ENCODE results near the gene RASSF4. TPM values are rescaled to one million over a fixed set of nuclear protein-coding genes. Genes with fewer than 3 reads are reported as not detected.

Gene RASSF4
- total RNA-seq, 1 donor: 1.1 TPM

- no peak for DNase-seq (ENCODE audit: low read depth in 2 of 3, low spot score in 2 of 3)
These were observed 13.9 kb downstream of the RASSF4 start for GRCh38 chr10:44973323-44974081.

DNA sequence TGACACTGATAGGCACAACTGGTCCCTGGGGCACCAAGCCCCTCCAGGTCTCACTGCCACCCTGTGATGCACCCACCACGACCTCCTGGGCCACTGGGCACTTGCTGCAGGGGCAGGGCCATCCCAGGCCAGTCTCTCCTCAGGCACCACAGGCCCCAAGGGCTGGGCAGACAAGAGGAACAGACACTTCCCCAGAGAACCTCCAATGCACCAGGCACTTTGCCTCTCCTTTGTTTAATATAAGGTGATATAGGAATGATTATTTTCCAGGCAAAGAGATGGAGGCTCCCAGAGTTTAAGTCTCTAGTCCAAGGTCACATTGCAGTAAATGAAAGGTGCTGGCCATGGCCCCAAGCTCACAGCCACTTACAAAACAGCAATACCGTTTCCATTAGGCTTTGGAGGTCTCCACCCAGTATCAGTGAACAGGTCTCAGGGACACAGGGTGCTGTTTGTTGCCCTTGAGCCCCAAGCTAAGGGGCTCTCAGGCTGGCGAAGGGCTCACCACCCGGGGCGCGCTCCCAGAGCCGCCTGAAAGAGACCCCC is 14.6 kb downstream of the RASSF4 start:
- DNase-seq (ENCODE audit: low read depth in 2 of 3, low spot score in 2 of 3): no peak

GRCh38 chr10:44974628-44975430 is 15.2 kb downstream of the RASSF4 start:
- DNase-seq (ENCODE audit: low read depth in 2 of 3, low spot score in 2 of 3): peak; percentile 54 to 62 (median 54)

- DNase-seq (ENCODE audit: low read depth in 2 of 3, low spot score in 2 of 3): peak in 1 of 3 donors; percentile 40
These were observed 16.1 kb downstream of the RASSF4 start for GRCh38 chr10:44975431-44976331.

DNA sequence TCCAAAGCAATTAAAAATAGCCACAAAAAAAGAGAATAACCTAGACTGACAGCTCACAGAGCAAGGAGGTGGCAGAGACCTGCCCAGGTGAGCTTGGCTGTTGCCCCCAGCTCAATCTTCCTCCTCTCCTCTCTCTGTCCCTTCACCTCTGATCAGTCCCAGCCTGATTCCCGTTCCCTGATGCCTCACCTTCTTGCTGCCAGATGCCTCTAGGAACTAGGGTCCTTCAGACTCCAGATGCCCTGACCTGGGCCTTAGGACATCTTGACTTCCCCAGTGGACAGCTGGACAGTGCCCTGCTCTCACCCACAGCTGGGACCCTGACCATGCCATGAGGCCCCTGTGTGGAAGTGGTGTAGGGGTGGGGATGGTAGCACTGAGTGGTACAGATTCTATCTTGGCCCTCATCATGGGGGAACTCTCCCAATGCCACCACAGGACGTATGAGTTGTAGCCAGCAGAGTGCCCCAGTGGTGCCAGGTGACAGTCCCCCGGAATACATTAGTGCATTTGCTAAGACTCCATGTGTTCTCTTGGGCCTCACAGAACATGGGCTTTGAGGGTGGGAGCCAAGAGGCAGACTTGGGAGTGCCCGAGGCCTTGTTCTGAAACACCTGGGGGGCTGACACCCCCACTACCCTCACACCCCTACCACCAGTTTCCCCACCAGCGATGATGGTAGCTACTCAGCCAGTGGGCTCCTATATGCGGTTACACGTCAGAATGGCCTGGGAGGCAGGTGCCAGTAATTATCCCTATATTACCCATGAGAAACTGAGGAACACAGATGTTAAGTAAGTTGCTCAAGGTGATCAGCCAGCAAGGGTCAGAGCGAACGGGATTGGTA is 17.0 kb downstream of the RASSF4 start:
- no peak for DNase-seq (ENCODE audit: low read depth in 2 of 3, low spot score in 2 of 3)

DNA sequence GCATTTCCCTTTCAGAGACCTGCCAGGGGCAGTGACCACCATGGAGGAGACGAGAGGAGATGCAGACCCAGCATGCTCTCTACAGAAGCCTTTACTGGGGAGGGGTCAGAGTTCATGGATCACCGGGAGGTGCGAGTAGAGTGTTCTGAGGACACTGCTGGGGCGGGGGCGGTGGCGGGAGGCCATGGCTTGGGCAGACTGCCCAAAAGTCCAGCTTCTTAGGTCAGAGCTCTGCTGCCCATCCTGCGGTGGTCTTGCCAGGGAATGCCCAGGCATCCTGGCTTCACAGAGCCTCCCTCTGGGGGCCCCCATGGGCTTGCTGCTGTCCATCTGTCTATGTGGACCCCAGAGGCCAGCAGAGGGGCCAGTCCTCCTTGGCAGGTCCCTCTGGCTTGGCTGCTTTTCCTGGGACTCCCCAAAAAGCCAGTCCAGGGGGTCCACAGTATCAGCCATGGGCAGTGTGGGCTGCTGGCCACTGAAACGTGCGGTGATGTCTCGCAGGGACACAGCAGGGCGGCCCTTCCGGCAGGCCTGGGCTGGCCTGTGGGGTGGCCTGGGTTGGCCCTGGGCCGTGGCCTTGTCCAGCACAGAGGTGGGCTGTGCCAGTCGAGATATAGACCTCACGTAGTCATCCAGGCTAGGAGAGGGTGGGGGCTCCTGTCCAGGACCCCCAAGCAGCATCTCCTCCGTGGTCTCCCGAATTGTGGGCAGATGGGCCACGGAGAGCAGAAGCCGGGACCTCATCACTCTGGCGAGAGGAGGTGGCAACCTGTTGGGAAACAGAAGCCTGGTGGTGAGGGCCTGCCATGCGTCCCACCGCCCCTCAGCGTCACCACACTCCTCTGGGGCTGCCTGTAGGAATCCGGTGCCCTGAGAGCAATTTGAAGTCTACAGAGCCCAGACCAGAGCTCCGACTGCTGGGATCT is 17.9 kb downstream of the RASSF4 start:
- peak in 1 of 3 donors; percentile 28 for DNase-seq (ENCODE audit: low read depth in 2 of 3, low spot score in 2 of 3)

DNA sequence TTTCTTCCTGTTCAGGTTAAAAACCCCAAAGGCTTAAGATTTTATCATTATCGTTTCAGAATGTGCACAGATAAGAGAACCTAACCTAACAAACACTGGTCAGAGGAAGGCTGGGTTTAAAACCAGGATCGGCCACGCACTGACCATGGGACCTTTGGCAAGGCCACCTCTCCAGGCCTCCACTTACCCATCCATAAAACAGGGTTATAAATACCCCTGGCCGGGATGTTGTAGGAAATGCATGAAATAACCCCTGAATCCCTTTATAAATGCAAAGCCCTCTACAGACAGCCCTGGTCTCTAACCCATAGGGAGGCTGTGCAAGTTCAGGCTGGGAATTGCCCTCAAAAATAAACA is 18.6 kb downstream of the RASSF4 start:
- no peak for DNase-seq (ENCODE audit: low read depth in 2 of 3, low spot score in 2 of 3)

DNA sequence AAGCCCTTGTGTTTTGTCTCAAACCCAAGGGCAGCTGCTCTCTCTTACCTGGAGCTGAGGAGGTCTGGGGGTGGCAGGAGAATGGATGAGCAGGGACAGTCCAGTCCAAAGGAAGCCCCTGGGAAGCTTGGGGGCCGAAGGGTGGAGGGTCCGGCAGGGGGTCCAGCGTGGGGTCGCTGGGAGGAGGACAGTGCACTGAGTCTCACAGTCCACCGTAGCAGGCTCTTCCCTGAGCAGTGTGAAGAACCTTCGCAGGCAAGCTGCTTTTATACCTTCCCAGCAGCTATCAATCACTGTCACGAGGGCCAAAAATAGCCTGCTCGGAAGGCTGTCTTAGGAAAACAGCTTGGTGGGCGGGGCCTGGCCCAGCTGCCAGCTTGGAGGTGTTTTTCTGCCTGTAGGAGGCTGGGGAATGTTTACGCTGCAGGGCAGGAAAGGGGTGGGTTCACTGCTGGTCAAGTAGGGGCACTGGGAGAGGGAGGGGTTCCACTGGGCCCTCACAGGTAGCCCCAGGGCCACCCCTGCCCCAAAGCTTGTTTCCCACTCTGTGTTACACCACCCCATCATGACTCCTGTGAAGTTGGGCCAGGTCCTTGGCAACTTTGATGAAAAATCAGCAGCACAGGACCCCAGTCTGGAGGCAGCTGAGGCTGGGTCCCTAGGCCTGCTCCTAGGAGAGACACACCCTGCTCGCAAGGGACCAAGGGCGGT is 19.1 kb downstream of the RASSF4 start, which contains the start of gene DEPP1:
TSS of gene DEPP1 (minus strand) at position 240 of the 711 bp plus-strand sequence. CDS start 779 bp downstream, outside the sequence.
- peak in 2 of 3 donors; percentile 83 to 95 for DNase-seq (ENCODE audit: low read depth in 2 of 3, low spot score in 2 of 3)

- DNase-seq (ENCODE audit: low read depth in 2 of 3, low spot score in 2 of 3): no peak
These were observed 19.9 kb downstream of the RASSF4 start for GRCh38 chr10:44979281-44980191.

DNA sequence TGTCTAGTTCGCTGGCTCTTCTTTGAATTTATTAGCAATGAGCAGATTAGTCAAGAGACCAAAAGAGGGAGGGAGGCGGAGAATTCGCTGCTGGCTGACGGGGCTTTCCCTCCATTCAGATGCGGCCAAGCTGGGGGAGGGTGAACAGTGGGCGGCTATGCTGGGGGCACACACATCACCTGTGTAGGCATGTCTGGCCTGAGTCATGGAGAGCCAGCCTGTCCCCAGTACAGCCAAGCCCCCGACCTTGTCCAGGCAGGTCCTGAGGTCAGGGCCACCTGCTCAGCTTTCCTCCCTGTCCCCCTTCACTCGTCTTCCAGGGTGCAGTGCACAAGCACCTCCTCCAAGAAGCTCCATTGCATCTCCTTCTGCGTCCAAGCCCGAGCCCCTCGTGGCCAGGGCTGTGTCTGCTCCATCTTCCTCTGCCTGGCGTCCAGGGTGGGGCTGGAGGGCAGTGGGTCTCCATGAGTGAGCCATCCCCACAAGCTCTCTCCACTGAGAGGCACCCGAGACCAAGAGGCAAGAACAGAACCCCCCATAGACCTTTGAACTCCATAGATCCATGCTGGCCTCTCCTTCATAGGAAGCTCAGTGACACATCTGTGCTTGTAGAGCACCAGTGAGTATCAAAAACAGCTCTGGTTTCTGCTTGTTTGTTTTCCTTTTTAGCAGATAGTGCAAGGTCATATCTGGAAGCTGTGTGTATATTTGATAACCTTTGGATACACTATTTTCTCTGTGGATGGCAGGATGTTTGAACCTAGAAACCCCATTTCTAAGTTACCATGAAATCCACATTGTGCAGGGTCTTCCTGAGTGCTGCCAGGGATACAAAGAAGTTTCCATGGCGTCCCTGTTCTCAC is 20.9 kb downstream of the RASSF4 start:
- DNase-seq (ENCODE audit: low read depth in 2 of 3, low spot score in 2 of 3): no peak

DNA sequence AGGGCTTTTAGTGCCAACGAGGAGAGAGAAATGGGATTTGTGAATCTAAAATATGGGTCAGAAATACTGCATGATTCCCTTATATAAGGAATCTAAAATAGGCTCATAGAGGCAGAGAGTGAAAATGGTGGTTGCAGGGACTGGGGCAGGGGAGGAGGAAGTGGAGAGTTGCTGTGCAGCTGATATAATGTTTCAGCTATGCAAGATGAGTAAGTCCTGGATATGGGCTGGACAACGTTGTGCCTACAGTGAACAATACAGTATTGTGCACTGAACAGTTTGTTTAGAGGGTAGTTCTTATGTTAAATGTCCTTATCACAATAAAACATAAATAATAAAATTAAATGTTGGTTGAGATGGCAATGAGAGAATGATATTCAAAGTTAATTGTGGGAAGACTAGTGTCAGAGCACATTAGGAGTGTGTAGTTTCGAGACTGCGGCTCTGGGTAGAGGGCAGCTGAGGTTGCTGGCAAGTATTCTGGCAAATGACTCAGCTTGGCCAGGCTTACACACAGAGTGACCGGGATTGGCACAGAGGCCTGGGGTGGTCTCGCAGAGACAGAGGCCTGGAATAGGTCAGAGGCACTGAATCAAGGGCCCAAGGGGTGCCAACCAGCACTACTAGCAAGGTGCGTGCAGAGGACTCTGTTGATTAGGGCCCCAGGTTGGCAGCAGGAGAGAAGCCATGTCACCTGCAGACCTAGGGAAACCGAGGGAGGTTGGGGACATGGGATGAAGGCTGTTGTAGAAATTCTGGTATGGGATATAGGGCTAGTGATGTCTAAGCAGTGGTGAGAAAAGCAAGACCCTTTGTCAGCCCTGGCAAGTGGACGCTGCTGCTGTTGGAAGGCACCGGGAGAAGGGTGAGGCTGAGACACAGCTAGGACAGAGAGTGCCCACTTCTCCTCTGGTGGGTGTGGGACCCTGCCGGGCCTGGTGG is 21.8 kb downstream of the RASSF4 start:
- peak in 1 of 3 donors; percentile 25 for DNase-seq (ENCODE audit: low read depth in 2 of 3, low spot score in 2 of 3)

DNA sequence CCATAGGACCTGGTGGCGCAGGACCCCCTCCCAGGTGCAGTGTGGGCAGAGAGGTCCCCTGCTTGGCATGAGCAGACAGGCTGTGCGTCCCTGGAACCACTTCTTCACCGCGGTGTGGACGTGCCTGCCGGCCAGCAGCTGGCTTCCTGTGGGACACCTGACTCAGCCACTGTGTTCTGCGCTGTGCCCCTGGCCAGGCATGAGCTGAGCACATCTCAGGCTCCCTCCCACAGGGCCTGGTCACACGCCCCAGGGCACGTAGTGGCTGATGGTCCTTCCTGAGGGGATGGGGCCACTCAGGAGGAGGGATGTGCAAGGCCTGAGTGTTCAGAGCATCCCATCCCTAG is 22.5 kb downstream of the RASSF4 start:
- DNase-seq (ENCODE audit: low read depth in 2 of 3, low spot score in 2 of 3): no peak

DNA sequence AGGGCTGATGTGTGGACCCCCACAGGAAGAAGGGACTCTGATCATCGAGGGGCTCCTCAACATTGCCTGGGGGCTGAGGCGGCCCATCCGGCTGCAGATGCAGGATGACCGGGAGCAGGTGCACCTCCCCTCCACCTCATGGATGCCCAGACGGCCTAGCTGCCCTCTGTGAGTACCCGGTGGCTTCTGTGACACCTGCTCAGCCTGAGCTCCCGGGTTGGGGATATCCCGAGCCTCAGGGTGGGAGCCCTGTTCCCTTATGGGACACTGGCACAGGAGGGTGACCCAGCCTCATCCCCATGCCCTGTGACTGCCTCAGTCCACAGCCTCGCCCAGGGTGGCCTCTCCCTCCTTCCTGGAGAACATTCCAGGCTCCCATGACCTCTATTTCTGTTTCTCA is 22.9 kb downstream of the RASSF4 start:
- DNase-seq (ENCODE audit: low read depth in 2 of 3, low spot score in 2 of 3): no peak

DNA sequence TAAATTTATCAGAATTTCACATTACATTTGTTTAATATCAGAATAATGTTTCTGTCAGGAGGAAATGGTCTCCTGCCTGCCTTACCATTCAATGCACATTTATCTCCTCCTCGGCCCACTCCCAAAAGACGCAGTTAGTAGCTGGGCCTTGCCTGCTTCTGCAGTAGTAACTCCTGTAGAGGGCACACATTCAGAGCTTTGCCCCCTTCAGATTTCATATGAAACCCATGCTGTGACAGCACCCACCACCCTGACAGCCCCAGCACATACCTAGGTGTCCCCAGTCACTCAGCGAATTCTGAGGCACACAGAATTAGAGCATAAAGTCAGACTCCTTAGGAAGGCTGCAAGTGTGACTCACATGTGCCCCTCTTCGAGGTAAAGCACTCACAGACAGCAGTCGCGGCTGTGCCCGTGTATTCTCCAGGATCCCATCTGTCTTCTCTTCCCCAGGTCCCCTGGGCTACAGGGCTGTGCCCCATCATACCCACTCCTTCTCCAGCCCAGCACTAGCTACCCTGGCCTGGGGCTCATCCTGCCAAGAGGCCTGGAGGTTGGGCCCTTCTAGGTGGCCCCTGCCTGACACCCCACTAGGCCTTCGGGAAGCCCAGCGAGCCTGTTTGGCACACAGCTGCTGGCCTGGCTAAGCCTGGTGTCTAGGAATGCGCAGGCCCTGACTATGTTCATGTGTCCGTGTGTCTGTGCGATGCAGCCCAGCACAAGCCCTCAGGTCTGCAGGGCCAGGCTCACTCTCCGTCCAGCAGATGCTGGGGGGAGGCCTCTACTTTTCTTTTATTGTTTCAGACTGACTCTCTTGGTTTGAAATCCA is 23.7 kb downstream of the RASSF4 start:
- no peak for DNase-seq (ENCODE audit: low read depth in 2 of 3, low spot score in 2 of 3)
